NT2/D1 (cell line): ENCODE measurements around the gene RETREG1.

Source experiments
- YY1 ChIP-seq: IDR thresholded peaks from 2 replicates; pipeline ENCODE4 v1.6.1; 2011; ENCODE audit not compliant: insufficient read length, insufficient read depth
- ZNF274 ChIP-seq: IDR thresholded peaks from 2 replicates; pipeline ENCODE4 v1.6.1; 2011; ENCODE audit warnings: mild to moderate bottlenecking, low read depth, low read length

DNA sequence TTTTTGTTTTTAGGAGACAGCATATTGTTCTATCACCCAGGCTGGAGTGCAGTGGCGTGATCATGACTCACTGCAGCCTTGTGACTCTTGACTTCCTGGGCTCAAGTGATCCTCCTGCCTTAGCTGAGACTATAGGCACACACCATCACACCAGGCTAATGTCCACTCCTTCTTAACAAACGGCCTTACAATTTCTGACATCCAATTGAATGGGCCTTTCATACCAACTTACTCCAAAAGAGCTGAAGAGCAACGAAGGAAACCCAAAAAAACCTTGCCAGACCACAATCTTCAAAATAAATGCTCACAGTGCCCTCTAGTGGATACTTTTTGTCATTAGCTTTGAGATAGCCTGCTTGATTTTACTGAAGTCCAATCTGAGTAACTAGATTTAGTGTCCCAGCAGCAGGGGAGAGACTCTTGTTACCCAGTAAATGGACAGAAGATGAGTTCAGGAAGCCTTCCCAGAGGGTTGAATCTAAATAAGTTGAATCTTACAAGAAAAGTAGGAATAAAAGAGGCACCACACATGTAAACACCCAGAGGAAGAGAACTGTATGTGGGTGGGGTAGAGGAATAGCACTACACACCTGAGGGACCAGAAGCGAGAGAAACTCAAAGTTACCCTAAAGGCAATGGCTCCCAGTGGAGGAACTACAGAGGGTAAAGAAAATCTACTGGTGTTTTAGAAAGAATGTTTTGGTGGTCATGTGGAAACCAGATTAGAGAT lies 160.5 kb downstream of the RETREG1 start:
- TF ChIP-seq YY1 (no peak), ZNF274 (no peak)
